IMR-90 (cell line): ENCODE data around the gene SPATC1L. TPM values are rescaled to one million over a fixed set of nuclear protein-coding genes. Genes with fewer than 3 reads are reported as not detected.

ENCODE experiments used
- ATAC-seq: fragments of 200-7000 bp; cut with Tn5 transposase; 2 replicates; pipeline ENCODE4 v1.9.1; 2020; ENCODE audit warnings: low read depth, mild to moderate bottlenecking, moderate library complexity
- BruUV-seq: library from RNA; stranded (reverse); fragments of 400-500 nt; replicated peaks from 2 replicates; lab custom pipeline; 2021; lab: Mats Ljungman, UMichigan
- CTCF ChIA-PET: fragments of 300-600 bp; formaldehyde crosslinking; extraction: SDS; loops from one replicate; lab custom pipeline; 2021; ENCODE audit warnings: antibody characterized with exemption; lab: Yijun Ruan, JAX
- POLR2A ChIA-PET: fragments of 300-600 bp; sonication (Branson Sonifier 250); formaldehyde crosslinking; loops from one replicate; lab custom pipeline; 2022; ENCODE audit warnings: antibody characterized with exemption; ENCODE audit not compliant: unreplicated experiment; lab: Charles Lee
- DNase-seq: peaks from one replicate; pipeline ENCODE4 v3.0.0; 2013
- H2AFZ ChIP-seq: replicated peaks from 2 replicates; pipeline ENCODE3; 2013; ENCODE audit warnings: low read length, mild to moderate bottlenecking; ENCODE audit not compliant: poor library complexity
- H2AK5ac ChIP-seq: 2 replicates; pipeline ENCODE4 v1.6.1; 2013; ENCODE audit warnings: low read depth, low read length, inconsistent platforms
- H2AK9ac ChIP-seq: replicated peaks from 2 replicates; pipeline ENCODE3; 2013; ENCODE audit warnings: mild to moderate bottlenecking, low read depth, low read length, moderate library complexity; ENCODE audit not compliant: poor library complexity
- H2BK120ac ChIP-seq: 2 replicates; pipeline ENCODE4 v1.6.1; 2013; ENCODE audit warnings: low read depth, low read length, inconsistent platforms
- H2BK15ac ChIP-seq: 3 replicates; pipeline ENCODE4 v1.6.1; 2013; ENCODE audit warnings: low read depth, low read length, inconsistent platforms
- H2BK20ac ChIP-seq: 2 replicates; pipeline ENCODE4 v1.6.1; 2013; ENCODE audit warnings: low read depth, mild to moderate bottlenecking, inconsistent platforms, low read length, moderate library complexity
- H2BK5ac ChIP-seq: 2 replicates; pipeline ENCODE4 v1.6.1; 2013; ENCODE audit warnings: mild to moderate bottlenecking, low read depth, low read length, inconsistent platforms; ENCODE audit not compliant: poor library complexity, severe bottlenecking
- H3K14ac ChIP-seq: replicated peaks from 2 replicates; pipeline ENCODE4 v1.6.1; 2013; ENCODE audit warnings: low read depth, low read length, inconsistent platforms
- H3K18ac ChIP-seq: 2 replicates; pipeline ENCODE4 v1.6.1; 2013; ENCODE audit warnings: low read depth, low read length, control low read depth
- H3K23ac ChIP-seq: 2 replicates; pipeline ENCODE4 v1.6.1; 2013; ENCODE audit warnings: low read depth, low read length, inconsistent platforms
- H3K27ac ChIP-seq: 2 replicates; pipeline ENCODE4 v1.5.1; 2013; ENCODE audit warnings: mild to moderate bottlenecking, control low read depth, low read length; ENCODE audit not compliant: insufficient read depth
- H3K27me3 ChIP-seq: 2 replicates; pipeline ENCODE4 v1.6.1; 2013; ENCODE audit warnings: low read length; ENCODE audit not compliant: control insufficient read depth, insufficient read depth
- H3K36me3 ChIP-seq: 2 replicates; pipeline ENCODE4 v1.6.1; 2013; ENCODE audit warnings: low read length, mixed read lengths; ENCODE audit not compliant: control insufficient read depth, insufficient read depth
- H3K4ac ChIP-seq: 2 replicates; pipeline ENCODE4 v1.6.1; 2013; ENCODE audit warnings: low read depth, low read length, inconsistent platforms
- H3K4me1 ChIP-seq: 2 replicates; pipeline ENCODE4 v1.6.1; 2013; ENCODE audit warnings: low read length, mixed read lengths; ENCODE audit not compliant: control insufficient read depth, insufficient read depth
- H3K4me2 ChIP-seq: 2 replicates; pipeline ENCODE4 v1.6.1; 2013; ENCODE audit warnings: low read depth, mild to moderate bottlenecking, control low read depth, low read length, moderate library complexity
- H3K4me3 ChIP-seq: 2 replicates; pipeline ENCODE4 v1.5.1; 2013; ENCODE audit warnings: low read depth, mild to moderate bottlenecking, control low read depth, low read length, moderate library complexity; ENCODE audit not compliant: insufficient read depth
- H3K56ac ChIP-seq: 2 replicates; pipeline ENCODE4 v1.6.1; 2013; ENCODE audit warnings: low read length, inconsistent platforms; ENCODE audit not compliant: insufficient read depth; ENCODE audit errors: extremely low read depth
- H3K79me1 ChIP-seq, 2 experiments: 2 replicates each; pipeline ENCODE4 v1.6.1; 2013; ENCODE audit warnings: low read length in 2 of 2, inconsistent platforms in 1 of 2, low read depth in 1 of 2
- H3K9ac ChIP-seq: 2 replicates; pipeline ENCODE4 v1.6.1; 2013; ENCODE audit warnings: low read depth, low read length, control low read depth
- H3K9me1 ChIP-seq: 2 replicates; pipeline ENCODE4 v1.6.1; 2013; ENCODE audit warnings: low read length, inconsistent platforms; ENCODE audit not compliant: insufficient read depth
- H3K9me3 ChIP-seq: 2 replicates; pipeline ENCODE4 v1.6.1; 2013; ENCODE audit warnings: low read length; ENCODE audit not compliant: control insufficient read depth, insufficient read depth
- H4K20me1 ChIP-seq: 2 replicates; pipeline ENCODE4 v1.6.1; 2013; ENCODE audit warnings: low read length, inconsistent platforms; ENCODE audit not compliant: insufficient read depth
- H4K5ac ChIP-seq: 2 replicates; pipeline ENCODE4 v1.6.1; 2013; ENCODE audit warnings: mild to moderate bottlenecking, low read depth, low read length, control low read depth
- H4K8ac ChIP-seq, 2 experiments: 2 replicates each; pipeline ENCODE4 v1.6.1; 2013; ENCODE audit warnings: low read depth in 2 of 2, low read length in 2 of 2, control low read depth in 1 of 2, inconsistent platforms in 1 of 2
- H4K91ac ChIP-seq: 2 replicates; pipeline ENCODE4 v1.6.1; 2013; ENCODE audit warnings: low read depth, low read length, inconsistent platforms; ENCODE audit not compliant: insufficient read depth
- BHLHE40 ChIP-seq: fragments of 150-350 bp; IDR thresholded peaks from 2 replicates; pipeline ENCODE4 v1.6.1; 2016; ENCODE audit warnings: mild to moderate bottlenecking, low read depth, low read length
- CTCF ChIP-seq: conservative IDR thresholded peaks from 2 replicates; pipeline ENCODE4 v1.5.1; 2012; ENCODE audit warnings: mild to moderate bottlenecking, low read depth, low read length, improper control_type of control experiment
- ELK1 ChIP-seq: fragments of 150-350 bp; IDR thresholded peaks from 2 replicates; pipeline ENCODE4 v1.6.1; 2016; ENCODE audit warnings: low read depth, mild to moderate bottlenecking, low read length, moderate library complexity, borderline replicate concordance
- FOS ChIP-seq: fragments of 150-350 bp; IDR thresholded peaks from 2 replicates; pipeline ENCODE4 v1.6.1; 2016; ENCODE audit warnings: low read depth, low read length
- MAFK ChIP-seq: IDR thresholded peaks from 2 replicates; pipeline ENCODE4 v1.6.1; 2012; ENCODE audit warnings: low read depth, low read length, improper control_type of control experiment
- MAZ ChIP-seq: IDR thresholded peaks from 2 replicates; pipeline ENCODE4 v1.6.1; 2012; ENCODE audit warnings: low read depth, mild to moderate bottlenecking, low read length, improper control_type of control experiment, moderate library complexity, borderline replicate concordance
- MXI1 ChIP-seq: IDR thresholded peaks from 2 replicates; pipeline ENCODE4 v1.6.1; 2012; ENCODE audit warnings: low read depth, mild to moderate bottlenecking, low read length, moderate library complexity, borderline replicate concordance
- NFE2L2 ChIP-seq: fragments of 150-350 bp; IDR thresholded peaks from 2 replicates; pipeline ENCODE4 v1.6.1; 2016; ENCODE audit warnings: low read depth, mild to moderate bottlenecking, low read length
- RFX5 ChIP-seq: IDR thresholded peaks from 2 replicates; pipeline ENCODE4 v1.8.0; 2012; ENCODE audit warnings: low read depth, mild to moderate bottlenecking, low read length, moderate library complexity
- WGBS, 2 experiments: methylation state at CpG; one replicate each; pipeline versions ENCODE4 v1.1.5 to v1.1.7; 2013; ENCODE audit warnings: missing lambda C conversion rate in 2 of 2; ENCODE audit not compliant: insufficient read length in 1 of 2; ENCODE audit errors: extremely low coverage in 2 of 2; 5-methylcytosine and 5-hydroxymethylcytosine counted together
- dilution Hi-C: fragments of 300-500 bp; cut with HindIII; formaldehyde crosslinking; loops from one replicate; pipeline ENCODE4 v1.14.3; 2018; ENCODE audit warnings: low sequenced_read_pairs; ENCODE audit not compliant: unreplicated experiment
- in situ Hi-C: fragments of 300-500 bp; cut with MboI; formaldehyde crosslinking; loops from 3 replicates; pipeline ENCODE4 v1.14.3; 2019; ENCODE audit warnings: low sequenced_read_pairs, inconsistent platforms, mixed read lengths
- intact Hi-C: fragments of 100-400 bp; cut with micrococcal nuclease; formaldehyde crosslinking; loops from 2 replicates; pipeline ENCODE4 v1.10.0; 2022
- polyA plus RNA-seq, 3 experiments: library from polyadenylated mRNA; depleted of rRNA; stranded (reverse); fragments of >200 nt; gene quantifications; 2 replicates each; pipeline ENCODE4 v1.2.3, GENCODE V29; 2012; ENCODE audit warnings: low replicate concordance in 1 of 3
- total RNA-seq: library from RNA; depleted of rRNA; stranded (reverse); fragments of >200 nt; gene quantifications from 2 replicates; pipeline ENCODE4 v1.2.3, GENCODE V29; 2012

The SPATC1L gene
- total and polyA plus RNA-seq, 2 of the 4 experiments (the other 2 are of a cell fraction), result 3.8 to 17.2 TPM

- POLR2A ChIA-PET, result no interaction called here
- H3K4me1 ChIP-seq, result peaks cover under 1% of the 10 kb centered on the region; the same call in 1 of the 2 replicates
- H3K56ac ChIP-seq, result no peak overlapping the region
Observed at GRCh38 chr21:46114963-46115362, 69.3 kb downstream of the SPATC1L start.

More at GRCh38 chr21:46114963-46115362, 69.3 kb downstream of the SPATC1L start:
- H3K79me1 ChIP-seq, result peaks cover 24 to 91% of the 10 kb centered on the region in 2 experiments
- peaks cover 93% of the 10 kb centered on the region for H3K36me3 ChIP-seq
- H4K8ac ChIP-seq, result no peak overlapping the region; a peak in 1 of 4 replicates
- no peak overlapping the region for H4K91ac ChIP-seq
- no peak overlapping the region for H3K23ac ChIP-seq
- H3K9me3 ChIP-seq, result peaks cover 5% of the 10 kb centered on the region
- TF ChIP-seq MAZ (no peak), NFE2L2 (no peak), BHLHE40 (no peak), MAFK (no peak), CTCF (no peak), FOS (no peak), ELK1 (no peak), MXI1 (no peak), RFX5 (no peak)
- intact Hi-C loops (no loop called here), dilution Hi-C loops (no loop called here), in situ Hi-C loops (no loop called here)
- no peak overlapping the region for H3K4me2 ChIP-seq
- no peak overlapping the region for H3K9ac ChIP-seq
- H2AFZ ChIP-seq, result no peak overlapping the region
- no peak overlapping the region for H3K4me3 ChIP-seq
- no peak overlapping the region for H3K14ac ChIP-seq
- WGBS, 2 experiments, result no CpG with 5 or more reads among the region's 4 CpGs
- CTCF ChIA-PET, result no interaction called here
- no peaks in the 10 kb centered on the region for H3K27me3 ChIP-seq
- H2BK120ac ChIP-seq, result no peak overlapping the region
- ATAC-seq, result no peak
- H3K9me1 ChIP-seq, result peaks cover 5% of the 10 kb centered on the region; the same call in 1 of the 2 replicates
- H3K27ac ChIP-seq, result no peak overlapping the region
- H2AK5ac ChIP-seq, result no peak overlapping the region
- H2BK5ac ChIP-seq, result no peak overlapping the region
- no peak overlapping the region for H2AK9ac ChIP-seq
- H4K5ac ChIP-seq, result no peak overlapping the region
- no peak for DNase-seq
- no peak overlapping the region for H3K4ac ChIP-seq
- no TSS peak for BruUV-seq
- H2BK20ac ChIP-seq, result no peak overlapping the region
- no peak overlapping the region for H2BK15ac ChIP-seq
- peaks cover 82% of the 10 kb centered on the region for H4K20me1 ChIP-seq
- no peak overlapping the region for H3K18ac ChIP-seq
